Common myeloid progenitor, CD34-positive (primary cell): ENCODE measurements around the gene MRPL32.

Experiments used
- CTCF ChIA-PET: fragments of 350-600 bp; sonication (Branson Sonifier 250); formaldehyde crosslinking; loops from one replicate; lab custom pipeline; 2021; ENCODE audit warnings: antibody characterized with exemption; lab: Charles Lee
- POLR2A ChIA-PET: fragments of 350-600 bp; sonication (Branson Sonifier 250); formaldehyde crosslinking; loops from one replicate; lab custom pipeline; 2021; ENCODE audit warnings: antibody characterized with exemption; lab: Charles Lee
- DNase-seq, 3 donors: peaks; one replicate each; pipeline versions ENCODE4 v3.0.0 to v3.0.0-alpha.2; 2013
- H3K27ac ChIP-seq, 2 experiments: 1 replicate in 1 of 2; 2 replicates in 1 of 2; pipeline ENCODE4 v1.7.0; 2013; ENCODE audit warnings: inconsistent platforms in 2 of 2, low read length in 2 of 2, mild to moderate bottlenecking in 2 of 2, low read depth in 1 of 2, moderate library complexity in 1 of 2; ENCODE audit not compliant: severe bottlenecking in 2 of 2, insufficient read depth in 1 of 2, poor library complexity in 1 of 2
- H3K27me3 ChIP-seq, 5 experiments: replicated peaks in 2 of 5; 1 replicate in 3 of 5; 2 replicates in 2 of 5; pipeline versions ENCODE4 v1.6.1 to v1.7.0; 2013; ENCODE audit warnings: low read length in 4 of 5, mild to moderate bottlenecking in 2 of 5, moderate library complexity in 2 of 5, inconsistent platforms in 1 of 5; ENCODE audit not compliant: insufficient read depth in 5 of 5, control insufficient read depth in 4 of 5
- H3K36me3 ChIP-seq, 4 experiments: 1 replicate in 2 of 4; 2 replicates in 2 of 4; pipeline versions ENCODE4 v1.6.1 to v1.7.0; 2013; ENCODE audit warnings: low read length in 3 of 4, control low read depth in 1 of 4, mild to moderate bottlenecking in 1 of 4; ENCODE audit not compliant: control insufficient read depth in 4 of 4, insufficient read depth in 4 of 4
- H3K4me1 ChIP-seq, 4 experiments: 1 replicate in 3 of 4; 2 replicates in 1 of 4; pipeline versions ENCODE4 v1.6.1 to v1.7.1; 2013; ENCODE audit warnings: low read length in 3 of 4, mild to moderate bottlenecking in 3 of 4, control low read depth in 1 of 4, inconsistent platforms in 1 of 4, moderate library complexity in 1 of 4; ENCODE audit not compliant: control insufficient read depth in 4 of 4, insufficient read depth in 4 of 4; ENCODE audit errors: control extremely low read depth in 1 of 4
- H3K4me3 ChIP-seq, 7 experiments: 1 replicate in 4 of 7; 2 replicates in 3 of 7; pipeline versions ENCODE4 v1.5.1 to v1.7.0; 2013; ENCODE audit warnings: mild to moderate bottlenecking in 7 of 7, low read length in 6 of 7, moderate library complexity in 6 of 7, inconsistent platforms in 2 of 7, low read depth in 2 of 7, control low read depth in 1 of 7; ENCODE audit not compliant: insufficient read depth in 4 of 7, control insufficient read depth in 1 of 7; ENCODE audit errors: extremely low read depth in 1 of 7
- H3K9me3 ChIP-seq, 5 experiments: 1 replicate in 4 of 5; 2 replicates in 1 of 5; pipeline versions ENCODE4 v1.6.1 to v1.7.1; 2013; ENCODE audit warnings: low read length in 4 of 5, mild to moderate bottlenecking in 2 of 5, inconsistent platforms in 1 of 5, low read depth in 1 of 5, moderate library complexity in 1 of 5; ENCODE audit not compliant: control insufficient read depth in 4 of 5, insufficient read depth in 2 of 5; ENCODE audit errors: control extremely low read depth in 1 of 5
- WGBS: methylation state at CpG from one replicate; pipeline ENCODE4 v1.1.5; 2013; ENCODE audit not compliant: insufficient coverage; 5-methylcytosine and 5-hydroxymethylcytosine counted together

MRPL32 gene

DNA sequence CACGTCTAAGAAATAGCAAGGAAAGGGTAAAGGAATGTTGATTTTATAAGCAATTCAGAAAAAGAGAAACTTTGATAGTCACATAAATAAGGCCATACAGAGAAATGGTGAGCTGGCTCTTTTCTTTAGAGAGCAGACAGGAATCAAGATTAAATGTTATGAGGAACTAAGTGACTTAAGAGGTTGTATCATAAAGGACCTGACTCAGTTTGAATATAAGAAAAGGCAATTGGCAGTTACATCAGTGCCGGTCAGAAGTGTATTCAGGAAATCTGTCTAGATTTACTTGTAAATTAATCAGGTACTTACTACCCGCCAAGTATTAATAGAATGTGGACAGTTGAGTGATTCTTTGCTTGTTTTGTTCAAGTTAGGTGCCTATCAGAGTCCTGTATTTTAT, 2.1 kb downstream of the MRPL32 start:
- ChIA-PET POLR2A (no interaction called here), CTCF (interaction anchor here (0.7 to 1.8 kb wide), 4 partner anchors 10 to 519 kb away, joined by 3 to 5 read pairs (median 3); no protein-coding TSS in a partner anchor)
- Histone ChIP-seq H3K9me3 (no peaks in the 10 kb centered on the region), H3K4me3 (no peak overlapping the region), H3K27me3 (no peaks in the 10 kb centered on the region), H3K4me1 (peaks cover 10 to 30% (median 20%) of the 10 kb centered on the region in 4 experiments), H3K27ac (no peak overlapping the region), H3K36me3 (peaks cover 11 to 38% (median 25%) of the 10 kb centered on the region in 4 experiments)
- WGBS = 67% methylated on average over 1 of the region's 3 CpGs
- no peak for DNase-seq

DNA sequence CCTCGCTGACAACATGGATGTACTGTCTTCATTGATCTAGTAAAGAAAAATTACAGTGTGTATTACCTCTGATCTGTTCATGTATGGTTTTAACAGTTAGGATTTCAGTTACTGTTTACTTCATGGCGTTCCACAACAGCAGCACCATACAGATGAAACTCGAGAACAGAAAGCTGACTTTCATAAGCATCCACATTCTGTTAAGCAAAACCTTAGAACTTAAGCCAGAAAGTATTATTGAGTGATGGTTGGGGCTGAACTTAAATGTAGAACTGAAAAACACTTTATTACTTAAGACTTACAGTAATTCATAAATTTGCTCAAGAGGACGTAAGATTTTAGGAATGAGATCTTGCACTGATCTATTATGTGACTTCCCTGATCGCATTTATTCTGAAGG, 3.7 kb downstream of the MRPL32 start:
- whole genome bisulfite sequencing = 100% methylated on average over 2 of the region's 5 CpGs
- H3K9me3 ChIP-seq = no peaks in the 10 kb centered on the region
- DNase-seq = no peak
- H3K4me3 ChIP-seq = no peak overlapping the region
- H3K36me3 ChIP-seq = peaks cover 18 to 41% (median 25%) of the 10 kb centered on the region in 4 experiments
- H3K27me3 ChIP-seq = no peaks in the 10 kb centered on the region
- CTCF ChIA-PET = interaction anchor here (0.6 to 2.0 kb wide), 5 partner anchors 8 to 892 kb away, joined by 3 to 8 read pairs (median 3); no protein-coding TSS in a partner anchor
- POLR2A ChIA-PET = no interaction called here
- peaks cover 5 to 15% (median 9%) of the 10 kb centered on the region in 4 experiments for H3K4me1 ChIP-seq
- no peak overlapping the region for H3K27ac ChIP-seq

DNA sequence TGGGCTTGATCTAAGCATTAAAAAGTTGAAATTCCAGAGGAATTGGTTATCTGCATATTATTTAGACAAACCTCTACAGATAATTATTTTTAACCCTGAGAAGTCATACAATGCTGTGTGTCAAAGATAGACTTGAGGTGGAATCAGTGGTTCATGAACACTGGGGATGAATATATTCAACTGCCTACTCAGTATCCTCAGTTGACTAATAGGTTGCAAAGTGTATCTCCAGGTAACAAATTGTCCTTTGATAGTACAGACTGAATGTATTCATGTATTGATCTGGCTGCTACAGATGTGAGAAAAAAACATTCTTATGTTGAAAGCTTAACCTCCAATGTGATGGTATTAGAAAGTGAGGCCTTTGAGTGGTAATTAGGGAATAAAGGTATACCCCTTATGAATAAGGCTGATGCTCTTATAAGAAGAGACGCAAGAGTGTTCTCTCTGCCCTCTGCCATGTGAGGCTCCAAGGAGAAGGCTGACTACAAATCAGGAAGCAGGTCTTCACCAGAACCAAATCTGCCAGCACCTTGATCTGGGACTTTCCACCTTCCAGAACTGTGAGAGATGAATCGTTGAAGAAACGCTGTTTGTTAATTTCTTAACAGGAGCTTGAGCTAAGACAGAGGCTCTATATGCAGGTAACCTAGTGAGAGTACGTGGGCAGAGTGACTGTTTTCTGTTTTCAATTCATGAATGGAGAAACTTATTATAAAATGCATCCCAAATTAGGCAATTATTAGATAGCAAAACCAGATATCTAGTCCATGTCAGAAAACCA, 7.5 kb downstream of the MRPL32 start:
- H3K9me3 ChIP-seq = no peaks in the 10 kb centered on the region
- no peak overlapping the region for H3K27ac ChIP-seq
- H3K4me3 ChIP-seq = no peak overlapping the region
- ChIA-PET POLR2A (no interaction called here), CTCF (no interaction called here)
- no peaks in the 10 kb centered on the region for H3K4me1 ChIP-seq
- no peaks in the 10 kb centered on the region for H3K27me3 ChIP-seq
- H3K36me3 ChIP-seq = peaks cover 18 to 41% (median 25%) of the 10 kb centered on the region in 4 experiments
- 100% methylated on average over 3 of the region's 4 CpGs for WGBS
- DNase-seq = no peak

DNA sequence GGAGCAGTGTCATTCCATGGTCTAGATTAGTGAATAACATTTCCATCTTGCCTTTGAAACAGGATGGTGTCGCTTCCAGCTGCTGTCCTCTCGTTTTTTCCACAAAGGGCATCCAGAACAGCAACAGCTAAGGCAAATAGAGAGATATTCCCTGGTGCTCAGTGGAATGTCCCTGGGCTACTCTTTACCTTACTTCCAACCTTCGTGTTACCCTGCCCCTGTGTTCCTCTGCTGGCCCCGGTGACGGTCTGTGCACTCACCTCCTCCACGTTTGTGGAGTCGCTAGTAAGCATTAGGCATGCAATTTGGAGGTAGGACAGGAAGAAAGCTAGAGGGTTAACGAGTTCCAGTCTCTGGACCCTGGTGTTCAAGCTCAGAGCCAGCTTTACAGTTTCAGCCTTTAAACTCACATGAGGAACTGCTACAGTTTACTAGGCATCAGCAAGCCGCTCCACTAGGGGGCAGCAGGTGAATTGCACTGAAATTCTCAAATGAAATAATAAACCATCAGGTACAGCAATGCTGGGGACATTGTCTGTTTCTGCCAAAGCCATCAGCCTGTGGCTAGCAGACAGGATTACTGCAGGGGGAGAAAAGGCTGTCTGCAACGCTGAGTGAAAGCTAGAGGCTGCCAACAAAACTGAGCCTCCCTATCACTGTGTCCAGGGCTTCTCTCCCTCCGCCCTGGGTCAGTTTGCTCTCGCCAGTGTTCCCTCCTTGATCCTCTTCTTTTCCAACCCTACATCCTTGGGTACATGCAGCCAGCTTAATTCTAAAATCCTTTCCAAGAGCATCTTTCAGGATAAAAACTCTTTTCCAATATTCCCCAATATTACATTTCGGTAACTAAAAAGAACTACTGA, 9.0 kb downstream of the MRPL32 start:
- CTCF ChIA-PET = interaction anchor here (0.6 to 2.6 kb wide), 14 partner anchors 9 to 503 kb away, joined by 3 to 17 read pairs (median 5); partner anchors contain the start of genes MRPL32 and PSMA2
- 67% methylated on average over 12 of the region's 13 CpGs for WGBS
- H3K27me3 ChIP-seq = no peaks in the 10 kb centered on the region
- H3K36me3 ChIP-seq = peaks cover 12 to 27% (median 16%) of the 10 kb centered on the region in 4 experiments
- POLR2A ChIA-PET = no interaction called here
- H3K4me3 ChIP-seq = no peak overlapping the region
- H3K4me1 ChIP-seq = peaks cover 0 to 10% (median 7%) of the 10 kb centered on the region in 4 experiments
- no peak overlapping the region for H3K27ac ChIP-seq
- no peaks in the 10 kb centered on the region for H3K9me3 ChIP-seq
- peak; percentile 70 to 86 (median 80) for DNase-seq

DNA sequence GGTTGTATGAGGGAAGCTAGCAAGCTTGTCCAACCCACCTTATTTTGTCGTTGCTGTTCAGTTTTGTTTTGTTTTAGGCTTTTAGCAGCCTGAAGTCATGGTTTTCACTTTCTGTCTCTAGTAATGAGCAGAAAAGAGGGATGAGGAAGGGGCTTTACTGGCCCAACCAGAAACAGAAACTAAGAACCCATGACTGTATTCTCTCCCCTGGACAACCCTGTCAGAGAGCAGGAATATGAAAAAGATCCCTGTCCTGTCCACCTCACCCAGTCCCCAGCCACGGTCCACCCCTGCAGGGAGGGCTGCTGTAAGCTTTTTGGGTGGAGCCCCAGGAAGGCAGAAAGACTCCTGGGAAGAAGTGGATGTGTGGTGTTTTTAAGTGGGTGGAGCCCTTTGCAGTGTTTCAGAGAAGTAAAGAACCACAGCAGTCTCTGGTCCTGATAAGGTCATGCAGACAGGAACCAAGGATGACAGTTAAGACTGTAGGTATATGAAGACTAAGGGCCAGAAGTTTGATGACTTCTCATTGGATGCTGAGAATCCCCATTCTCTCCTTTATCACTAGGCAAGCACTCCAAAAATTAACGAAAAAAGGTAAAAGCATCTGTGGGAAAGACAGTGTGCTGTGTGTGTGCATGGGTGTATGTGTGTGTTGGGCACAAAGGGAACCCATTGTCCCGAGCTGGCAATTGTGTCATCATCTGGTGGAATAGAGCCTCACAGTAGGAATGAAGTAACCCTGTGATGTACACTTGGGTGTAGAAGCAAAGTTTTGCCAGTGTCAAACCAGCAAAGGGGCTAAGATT, 13.8 kb downstream of the MRPL32 start:
- Histone ChIP-seq H3K36me3 (no peaks in the 10 kb centered on the region), H3K27ac (peak overlapping the region in 1 of 2 experiments; percentile 58), H3K9me3 (no peaks in the 10 kb centered on the region), H3K27me3 (no peaks in the 10 kb centered on the region), H3K4me1 (peaks cover 0 to 14% (median 8%) of the 10 kb centered on the region in 4 experiments), H3K4me3 (peak overlapping the region in 4 of 7 experiments; percentile 19 to 73 (median 52))
- ChIA-PET POLR2A (interaction anchor here (0.9 kb wide), 1 partner anchor 13 kb away, joined by 5 read pairs; no protein-coding TSS in a partner anchor), CTCF (interaction anchor here (1.3 to 2.4 kb wide), 6 partner anchors 9 to 493 kb away, joined by 3 to 8 read pairs (median 4); partner anchors contain the start of genes MRPL32 and PSMA2)
- peak in 2 of 3 donors; percentile 43 to 54 for DNase-seq
- 40% methylated on average over 3 of the region's 4 CpGs for WGBS

DNA sequence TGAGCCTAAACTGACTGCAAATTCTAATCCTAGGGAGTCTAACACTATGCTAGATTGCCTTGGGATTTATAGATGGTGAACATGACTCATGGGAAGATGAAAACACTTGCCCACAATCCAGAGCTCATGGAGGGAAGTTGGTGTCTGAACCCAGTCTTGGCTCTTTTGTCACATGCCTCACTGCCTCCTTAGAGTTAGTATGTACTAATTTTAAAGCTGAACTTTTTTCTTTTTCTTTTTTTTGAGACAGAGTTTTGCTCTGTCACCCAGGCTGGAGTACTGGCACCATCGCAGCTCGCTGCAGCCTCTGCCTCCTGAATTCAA, 14.4 kb downstream of the MRPL32 start:
- Histone ChIP-seq H3K4me1 (peaks cover 0 to 14% (median 8%) of the 10 kb centered on the region in 4 experiments), H3K27ac (no peak overlapping the region), H3K9me3 (no peaks in the 10 kb centered on the region), H3K4me3 (no peak overlapping the region), H3K36me3 (no peaks in the 10 kb centered on the region), H3K27me3 (no peaks in the 10 kb centered on the region)
- POLR2A ChIA-PET = interaction anchor here (0.7 kb wide), 1 partner anchor 784 kb away, joined by 3 read pairs; no protein-coding TSS in a partner anchor
- 93% methylated on average over 2 of the region's 2 CpGs for WGBS
- CTCF ChIA-PET = interaction anchor here (1.4 to 2.4 kb wide), 3 partner anchors 11 to 493 kb away, joined by 4 to 8 read pairs (median 5); no protein-coding TSS in a partner anchor
- peak in 2 of 3 donors; percentile 15 to 25 for DNase-seq
